Testis (tissue), 3 donors: ENCODE data around the gene ARL3. TPM values are rescaled to one million over a fixed set of nuclear protein-coding genes. Genes with fewer than 3 reads are reported as not detected.
"Not testable (repeated sequence)": the region's sequence is repeated elsewhere in the genome, so short reads cannot be mapped to it uniquely, and the experiment has no call there.

Experiments used
- DNase-seq: peaks from one replicate; pipeline ENCODE4 v3.0.0-alpha.2; 2019
- H3K27ac ChIP-seq, 2 donors: fragments of 200-600 bp; sonication (generic); one replicate each; pipeline ENCODE4 v1.5.1; 2019
- H3K27me3 ChIP-seq: fragments of 200-600 bp; sonication (generic); one replicate; pipeline ENCODE4 v1.5.1; 2019
- H3K36me3 ChIP-seq: fragments of 200-600 bp; sonication (generic); one replicate; pipeline ENCODE4 v1.5.1; 2017; ENCODE audit warnings: low read depth; ENCODE audit errors: missing control alignments
- H3K4me1 ChIP-seq: fragments of 200-600 bp; sonication (generic); one replicate; pipeline ENCODE4 v1.5.1; 2019
- H3K4me3 ChIP-seq, 2 donors: fragments of 200-600 bp; sonication (generic); one replicate each; pipeline ENCODE4 v1.5.1; 2017 to 2019
- H3K9me3 ChIP-seq: fragments of 200-600 bp; sonication (generic); one replicate; pipeline ENCODE4 v1.5.1; 2017
- CTCF ChIP-seq, 3 experiments: fragments of 450-650 bp in 2 of 3; fragments of 200-600 bp in 1 of 3; sonication (generic) in 1 of 3; IDR thresholded peaks; one replicate each; pipeline ENCODE4 v1.5.1; 2016 to 2019; ENCODE audit warnings: antibody characterized with exemption in 3 of 3, mild to moderate bottlenecking in 2 of 3, moderate library complexity in 1 of 3
- POLR2A ChIP-seq: fragments of 450-650 bp; IDR thresholded peaks from one replicate; pipeline ENCODE4 v1.6.1; 2017; ENCODE audit warnings: antibody characterized with exemption, mild to moderate bottlenecking, moderate library complexity
- WGBS, 2 donors: methylation state at CpG; one replicate each; pipeline ENCODE4 v1.1.5; 2018; 5-methylcytosine and 5-hydroxymethylcytosine counted together
- intact Hi-C: fragments of 100-400 bp; cut with DNase I; formaldehyde crosslinking; loops from one replicate; pipeline ENCODE4 v1.15.1; 2023; ENCODE audit warnings: low total_unique reads
- polyA plus RNA-seq: library from polyadenylated mRNA; stranded (reverse); fragments of 350-450 nt; fragmentation: Illumina TruSeq; extraction: RNeasy Lipid Tissue Mini Kit (QIAGEN cat#74804); gene quantifications from one replicate; pipeline ENCODE4 v1.2.3, GENCODE V29; 2014; ENCODE audit warnings: low read depth, low replicate concordance; ENCODE audit not compliant: insufficient read depth
- total RNA-seq, 2 donors: library from RNA; depleted of rRNA; stranded (reverse); fragments of >200 nt; gene quantifications; one replicate each; pipeline ENCODE4 v1.2.3, GENCODE V29; 2016

The ARL3 gene
- total and polyA plus RNA-seq, 3 donors from 2014 or later = 10.8 to 25.2 (median 10.9) TPM

GRCh38 chr10:102744374-102745051 lies 30.3 kb upstream of the ARL3 start:
- intact Hi-C loops = no loop called here
- 2 to 5% methylated on average over 9 of the region's 9 CpGs for WGBS, 2 donors
- no peaks in the 10 kb centered on the region for H3K9me3 ChIP-seq
- H3K27ac ChIP-seq = peak overlapping the region; percentile 89 to 95
- H3K4me3 ChIP-seq = peak overlapping the region; percentile 95 to 97
- H3K36me3 ChIP-seq = no peaks in the 10 kb centered on the region
- TF ChIP-seq POLR2A (no peak), CTCF (IDR thresholded peaks at IDR 0.05) (no peak)
- peak; percentile 57 for DNase-seq
- peaks cover 12% of the 10 kb centered on the region for H3K4me1 ChIP-seq
- H3K27me3 ChIP-seq = no peaks in the 10 kb centered on the region

- Histone ChIP-seq H3K4me1 (peaks cover 12% of the 10 kb centered on the region), H3K4me3 (peak within 1 kb of the TSS; percentile 95 to 97), H3K27me3 (no peaks in the 10 kb centered on the region), H3K36me3 (no peaks in the 10 kb centered on the region), H3K9me3 (no peaks in the 10 kb centered on the region), H3K27ac (peak within 1 kb of the TSS; percentile 89 to 95)
- TF ChIP-seq CTCF (IDR thresholded peaks at IDR 0.05) (no peak), POLR2A (peak; percentile 56)
- intact Hi-C loops = no loop called here
- DNase-seq = peak; percentile 99
- WGBS, 2 donors = 1% methylated on average over 37 of the region's 37 CpGs
Measured at GRCh38 chr10:102743588-102744373, 29.6 kb upstream of the ARL3 start, which contains the start of gene WBP1L. Gene WBP1L (plus strand): TSS chr10:102743948. CDS start chr10:102744054, 106 bp downstream.

GRCh38 chr10:102743078-102743587 lies 28.9 kb upstream of the ARL3 start:
- Histone ChIP-seq H3K27me3 (no peaks in the 10 kb centered on the region), H3K4me3 (peak overlapping the region in 1 of 2 donors; percentile 95), H3K4me1 (peaks cover 12% of the 10 kb centered on the region), H3K27ac (peak overlapping the region in 1 of 2 donors; percentile 54), H3K9me3 (no peaks in the 10 kb centered on the region), H3K36me3 (no peaks in the 10 kb centered on the region)
- no peak for DNase-seq
- WGBS, 2 donors = 24 to 29% methylated on average over 7 of the region's 7 CpGs
- TF ChIP-seq POLR2A = no peak
- TF ChIP-seq CTCF (IDR thresholded peaks at IDR 0.05) = no peak
- intact Hi-C loops = no loop called here

GRCh38 chr10:102742313-102742712 lies 28.1 kb upstream of the ARL3 start:
- DNase-seq, H3K9me3 ChIP-seq, intact Hi-C loops, H3K27me3 ChIP-seq, H3K36me3 ChIP-seq, H3K4me3 ChIP-seq, H3K27ac ChIP-seq: not testable (repeated sequence)
- H3K4me1 ChIP-seq = peaks cover 12% of the 10 kb centered on the region
- 78 to 87% methylated on average over 5 of the region's 5 CpGs for WGBS, 2 donors

- DNase-seq = no peak
- intact Hi-C loops = no loop called here
- 72 to 73% methylated on average over 2 of the region's 2 CpGs for WGBS, 2 donors
- Histone ChIP-seq H3K36me3 (no peaks in the 10 kb centered on the region), H3K27ac (no peak overlapping the region), H3K27me3 (no peaks in the 10 kb centered on the region), H3K4me1 (peaks cover 12% of the 10 kb centered on the region), H3K4me3 (no peak overlapping the region), H3K9me3 (no peaks in the 10 kb centered on the region)
- no peak for TF ChIP-seq POLR2A
- no peak for TF ChIP-seq CTCF (IDR thresholded peaks at IDR 0.05)
Measured at GRCh38 chr10:102741726-102742237, 27.6 kb upstream of the ARL3 start.
